WTC11 (cell line): ENCODE data around the gene SASS6. TPM values are rescaled to one million over a fixed set of nuclear protein-coding genes. Genes with fewer than 3 reads are reported as not detected.

Experiments
- ATAC-seq: fragments of 200-7000 bp; cut with Tn5 transposase; 2 replicates; pipeline ENCODE4 v1.10.0; 2021; ENCODE audit warnings: mild to moderate bottlenecking, moderate library complexity
- CTCF ChIA-PET: fragments of 300-600 bp; sonication (Branson Sonifier 250); formaldehyde crosslinking; loops from one replicate; lab custom pipeline; 2021; ENCODE audit warnings: antibody characterized with exemption; lab: Charles Lee
- POLR2A ChIA-PET: fragments of 350-600 bp; sonication (Branson Sonifier 250); formaldehyde crosslinking; loops from one replicate; lab custom pipeline; 2021; ENCODE audit warnings: antibody characterized with exemption; lab: Charles Lee
- DNase-seq: peaks from one replicate; pipeline ENCODE4 v3.0.0; 2021; ENCODE audit warnings: low spot score
- H3K27ac Mint-ChIP-seq: 2 replicates; pipeline ENCODE4 v1.8.0; 2021; ENCODE audit warnings: mixed read lengths
- H3K27me3 Mint-ChIP-seq: 2 replicates; pipeline ENCODE4 v1.8.0; 2021; ENCODE audit warnings: low read depth, mild to moderate bottlenecking, moderate library complexity, mixed read lengths
- H3K36me3 Mint-ChIP-seq: 2 replicates; pipeline ENCODE4 v1.8.0; 2021; ENCODE audit warnings: mixed read lengths
- H3K4me1 Mint-ChIP-seq: 2 replicates; pipeline ENCODE4 v1.8.0; 2022; ENCODE audit warnings: mixed read lengths
- H3K4me3 Mint-ChIP-seq: 2 replicates; pipeline ENCODE4 v1.8.0; 2021; ENCODE audit warnings: mild to moderate bottlenecking, moderate library complexity, mixed read lengths
- H3K9me3 Mint-ChIP-seq: 2 replicates; pipeline ENCODE4 v1.8.0; 2021; ENCODE audit warnings: mixed read lengths
- ATF1 ChIP-seq: sonication (generic); formaldehyde crosslinking; IDR thresholded peaks from 2 replicates; pipeline ENCODE4 v1.8.1; 2023; ENCODE audit warnings: mild to moderate bottlenecking, moderate library complexity, missing genetic modification reagents
- ATF3 ChIP-seq: sonication (generic); formaldehyde crosslinking; conservative IDR thresholded peaks from 2 replicates; pipeline ENCODE4 v1.8.1; 2022; ENCODE audit warnings: mild to moderate bottlenecking, missing genetic modification reagents
- CTCF ChIP-seq: fragments of 200-600 bp; IDR thresholded peaks from 2 replicates; pipeline ENCODE4 v1.8.0; 2022; ENCODE audit warnings: antibody characterized with exemption
- FOXJ3 ChIP-seq: sonication (generic); formaldehyde crosslinking; IDR thresholded peaks from 2 replicates; pipeline ENCODE4 v1.9.0; 2021; ENCODE audit warnings: missing genetic modification reagents, mild to moderate bottlenecking, borderline replicate concordance
- NR1H2 ChIP-seq: sonication (generic); formaldehyde crosslinking; IDR thresholded peaks from 2 replicates; pipeline ENCODE4 v1.9.0; 2021; ENCODE audit warnings: mild to moderate bottlenecking, moderate library complexity, missing genetic modification reagents
- OVOL2 ChIP-seq: fragments of 250-450 bp; sonication (Bioruptor Pico); IDR thresholded peaks from 2 replicates; pipeline ENCODE4 v1.9.0; 2021; ENCODE audit warnings: mild to moderate bottlenecking, borderline replicate concordance
- PRRX2 ChIP-seq: fragments of 250-450 bp; sonication (Bioruptor Pico); IDR thresholded peaks from 2 replicates; pipeline ENCODE4 v1.8.0; 2021; ENCODE audit warnings: mild to moderate bottlenecking
- SMAD3 ChIP-seq: sonication (generic); formaldehyde crosslinking; IDR thresholded peaks from 2 replicates; pipeline ENCODE4 v1.8.0; 2022; ENCODE audit warnings: missing genetic modification reagents, mild to moderate bottlenecking, borderline replicate concordance
- SP1 ChIP-seq: sonication (generic); formaldehyde crosslinking; conservative IDR thresholded peaks from 2 replicates; pipeline ENCODE4 v1.8.1; 2022; ENCODE audit warnings: missing genetic modification reagents
- ZNF396 ChIP-seq: fragments of 250-450 bp; sonication (Bioruptor Pico); IDR thresholded peaks from 2 replicates; pipeline ENCODE4 v1.8.0; 2021; ENCODE audit warnings: mild to moderate bottlenecking, moderate library complexity, borderline replicate concordance
- ZNF671 ChIP-seq: fragments of 250-450 bp; sonication (Bioruptor Pico); IDR thresholded peaks from 2 replicates; pipeline ENCODE4 v1.8.0; 2021; ENCODE audit warnings: mild to moderate bottlenecking
- total RNA-seq: library from RNA; stranded (reverse); gene quantifications from 3 replicates; pipeline ENCODE4 v1.2.3, GENCODE V29; 2021
- TF ChIP-seq, protein P1 (sequence below): sonication (generic); formaldehyde crosslinking; IDR thresholded peaks from 2 replicates; pipeline ENCODE4 v1.8.0; 2023; ENCODE audit warnings: missing genetic modification reagents, mild to moderate bottlenecking, borderline replicate concordance
- TF ChIP-seq, protein P2 (sequence below): sonication (generic); formaldehyde crosslinking; IDR thresholded peaks from 2 replicates; pipeline ENCODE4 v1.8.0; 2022; ENCODE audit warnings: mild to moderate bottlenecking, missing genetic modification reagents
- TF ChIP-seq, protein P3 (sequence below): fragments of 250-450 bp; sonication (Bioruptor Pico); IDR thresholded peaks from 2 replicates; pipeline ENCODE4 v1.8.0; 2021; ENCODE audit warnings: mild to moderate bottlenecking
- TF ChIP-seq, protein P4 (sequence below): fragments of 250-450 bp; sonication (Bioruptor Pico); IDR thresholded peaks from 2 replicates; pipeline ENCODE4 v1.9.0; 2021; ENCODE audit warnings: mild to moderate bottlenecking
- TF ChIP-seq, protein P5 (sequence below): fragments of 250-450 bp; sonication (Bioruptor Pico); conservative IDR thresholded peaks from 2 replicates; pipeline ENCODE4 v1.9.0; 2021; ENCODE audit warnings: mild to moderate bottlenecking

SASS6 gene
- total RNA-seq, 1 experiment from 2014 or later, result 13.6 TPM

DNA sequence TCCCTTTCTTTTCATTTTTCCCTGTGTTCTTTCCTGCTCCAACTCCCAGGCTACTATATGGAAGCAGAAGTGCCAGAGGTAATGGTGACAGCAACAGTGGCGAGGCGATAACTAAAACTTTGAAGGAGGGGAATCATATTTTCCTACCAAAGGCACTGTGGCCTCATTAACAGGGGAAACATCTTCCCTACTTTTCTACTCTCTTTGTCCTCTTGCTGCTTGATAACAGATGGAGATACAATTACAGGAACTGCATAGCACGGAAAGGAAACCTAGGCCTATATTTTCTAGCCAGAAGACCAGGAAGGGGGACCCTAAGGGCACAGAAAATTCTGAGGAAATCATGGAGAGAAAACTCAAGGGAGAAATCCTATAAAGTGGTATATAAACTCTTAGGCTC is 42.3 kb downstream of the SASS6 start (continued):
- TF ChIP-seq, protein P1, sequence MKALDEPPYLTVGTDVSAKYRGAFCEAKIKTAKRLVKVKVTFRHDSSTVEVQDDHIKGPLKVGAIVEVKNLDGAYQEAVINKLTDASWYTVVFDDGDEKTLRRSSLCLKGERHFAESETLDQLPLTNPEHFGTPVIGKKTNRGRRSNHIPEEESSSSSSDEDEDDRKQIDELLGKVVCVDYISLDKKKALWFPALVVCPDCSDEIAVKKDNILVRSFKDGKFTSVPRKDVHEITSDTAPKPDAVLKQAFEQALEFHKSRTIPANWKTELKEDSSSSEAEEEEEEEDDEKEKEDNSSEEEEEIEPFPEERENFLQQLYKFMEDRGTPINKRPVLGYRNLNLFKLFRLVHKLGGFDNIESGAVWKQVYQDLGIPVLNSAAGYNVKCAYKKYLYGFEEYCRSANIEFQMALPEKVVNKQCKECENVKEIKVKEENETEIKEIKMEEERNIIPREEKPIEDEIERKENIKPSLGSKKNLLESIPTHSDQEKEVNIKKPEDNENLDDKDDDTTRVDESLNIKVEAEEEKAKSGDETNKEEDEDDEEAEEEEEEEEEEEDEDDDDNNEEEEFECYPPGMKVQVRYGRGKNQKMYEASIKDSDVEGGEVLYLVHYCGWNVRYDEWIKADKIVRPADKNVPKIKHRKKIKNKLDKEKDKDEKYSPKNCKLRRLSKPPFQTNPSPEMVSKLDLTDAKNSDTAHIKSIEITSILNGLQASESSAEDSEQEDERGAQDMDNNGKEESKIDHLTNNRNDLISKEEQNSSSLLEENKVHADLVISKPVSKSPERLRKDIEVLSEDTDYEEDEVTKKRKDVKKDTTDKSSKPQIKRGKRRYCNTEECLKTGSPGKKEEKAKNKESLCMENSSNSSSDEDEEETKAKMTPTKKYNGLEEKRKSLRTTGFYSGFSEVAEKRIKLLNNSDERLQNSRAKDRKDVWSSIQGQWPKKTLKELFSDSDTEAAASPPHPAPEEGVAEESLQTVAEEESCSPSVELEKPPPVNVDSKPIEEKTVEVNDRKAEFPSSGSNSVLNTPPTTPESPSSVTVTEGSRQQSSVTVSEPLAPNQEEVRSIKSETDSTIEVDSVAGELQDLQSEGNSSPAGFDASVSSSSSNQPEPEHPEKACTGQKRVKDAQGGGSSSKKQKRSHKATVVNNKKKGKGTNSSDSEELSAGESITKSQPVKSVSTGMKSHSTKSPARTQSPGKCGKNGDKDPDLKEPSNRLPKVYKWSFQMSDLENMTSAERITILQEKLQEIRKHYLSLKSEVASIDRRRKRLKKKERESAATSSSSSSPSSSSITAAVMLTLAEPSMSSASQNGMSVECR (CRISPR knock-in tag), result no peak
- TF ChIP-seq ZNF671, result no peak
- TF ChIP-seq, all 79 proteins: peak for 0

GRCh38 chr1:100089082-100089481 is 43.6 kb downstream of the SASS6 start:
- DNase-seq (no peak), ATAC-seq (no peak)
- H3K27me3 Mint-ChIP-seq, result no peaks in the 10 kb centered on the region
- peaks cover 12% of the 10 kb centered on the region for H3K36me3 Mint-ChIP-seq
- ChIA-PET CTCF (no interaction called here), POLR2A (no interaction called here)
- no peaks in the 10 kb centered on the region for H3K4me1 Mint-ChIP-seq
- H3K27ac Mint-ChIP-seq, result no peak overlapping the region
- TF ChIP-seq, protein P2, sequence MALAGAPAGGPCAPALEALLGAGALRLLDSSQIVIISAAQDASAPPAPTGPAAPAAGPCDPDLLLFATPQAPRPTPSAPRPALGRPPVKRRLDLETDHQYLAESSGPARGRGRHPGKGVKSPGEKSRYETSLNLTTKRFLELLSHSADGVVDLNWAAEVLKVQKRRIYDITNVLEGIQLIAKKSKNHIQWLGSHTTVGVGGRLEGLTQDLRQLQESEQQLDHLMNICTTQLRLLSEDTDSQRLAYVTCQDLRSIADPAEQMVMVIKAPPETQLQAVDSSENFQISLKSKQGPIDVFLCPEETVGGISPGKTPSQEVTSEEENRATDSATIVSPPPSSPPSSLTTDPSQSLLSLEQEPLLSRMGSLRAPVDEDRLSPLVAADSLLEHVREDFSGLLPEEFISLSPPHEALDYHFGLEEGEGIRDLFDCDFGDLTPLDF (CRISPR knock-in tag), result no peak
- TF ChIP-seq SP1 (no peak), ZNF396 (CRISPR knock-in tag) (no peak), ATF1 (CRISPR knock-in tag) (no peak), OVOL2 (no peak), ATF3 (CRISPR knock-in tag) (no peak), SMAD3 (CRISPR knock-in tag) (no peak), FOXJ3 (CRISPR knock-in tag) (no peak), PRRX2 (CRISPR knock-in tag) (no peak), CTCF (no peak), NR1H2 (CRISPR knock-in tag) (no peak)
- TF ChIP-seq, protein P3, sequence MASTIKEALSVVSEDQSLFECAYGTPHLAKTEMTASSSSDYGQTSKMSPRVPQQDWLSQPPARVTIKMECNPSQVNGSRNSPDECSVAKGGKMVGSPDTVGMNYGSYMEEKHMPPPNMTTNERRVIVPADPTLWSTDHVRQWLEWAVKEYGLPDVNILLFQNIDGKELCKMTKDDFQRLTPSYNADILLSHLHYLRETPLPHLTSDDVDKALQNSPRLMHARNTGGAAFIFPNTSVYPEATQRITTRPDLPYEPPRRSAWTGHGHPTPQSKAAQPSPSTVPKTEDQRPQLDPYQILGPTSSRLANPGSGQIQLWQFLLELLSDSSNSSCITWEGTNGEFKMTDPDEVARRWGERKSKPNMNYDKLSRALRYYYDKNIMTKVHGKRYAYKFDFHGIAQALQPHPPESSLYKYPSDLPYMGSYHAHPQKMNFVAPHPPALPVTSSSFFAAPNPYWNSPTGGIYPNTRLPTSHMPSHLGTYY (CRISPR knock-in tag), result no peak
- TF ChIP-seq, protein P4, sequence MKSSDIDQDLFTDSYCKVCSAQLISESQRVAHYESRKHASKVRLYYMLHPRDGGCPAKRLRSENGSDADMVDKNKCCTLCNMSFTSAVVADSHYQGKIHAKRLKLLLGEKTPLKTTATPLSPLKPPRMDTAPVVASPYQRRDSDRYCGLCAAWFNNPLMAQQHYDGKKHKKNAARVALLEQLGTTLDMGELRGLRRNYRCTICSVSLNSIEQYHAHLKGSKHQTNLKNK (CRISPR knock-in tag), result no peak
- TF ChIP-seq, protein P5, sequence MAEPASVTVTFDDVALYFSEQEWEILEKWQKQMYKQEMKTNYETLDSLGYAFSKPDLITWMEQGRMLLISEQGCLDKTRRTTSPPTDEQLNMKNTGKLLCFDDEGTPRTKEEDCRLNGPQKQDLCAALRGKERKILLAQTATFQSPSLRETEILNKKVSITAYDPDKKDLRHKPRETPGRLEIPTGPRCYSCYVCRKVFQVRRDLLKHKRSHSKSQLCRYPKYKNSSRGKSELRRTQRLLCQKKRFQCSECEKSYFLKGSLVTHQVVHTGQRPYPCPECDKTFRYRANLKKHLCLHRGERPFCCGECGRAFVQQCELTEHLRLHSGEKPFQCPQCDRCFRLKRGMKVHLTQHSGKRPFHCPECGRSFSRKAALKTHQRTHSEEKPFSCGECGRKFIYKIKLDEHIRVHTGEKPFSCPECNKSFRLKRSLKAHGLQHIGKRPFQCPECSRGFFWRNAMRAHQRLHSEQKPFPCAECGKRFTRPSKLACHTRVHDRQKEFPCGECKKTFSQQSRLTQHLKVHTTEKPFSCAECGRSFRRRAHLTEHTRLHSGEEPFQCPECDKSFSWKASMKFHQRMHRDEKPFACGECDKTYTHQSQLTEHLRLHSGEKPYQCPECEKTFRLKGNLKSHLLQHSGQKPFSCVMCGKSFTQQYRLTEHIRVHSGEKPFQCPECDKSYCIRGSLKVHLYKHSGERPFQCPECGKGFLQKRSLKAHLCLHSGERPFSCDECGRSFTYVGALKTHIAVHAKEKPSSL (CRISPR knock-in tag), result no peak
- H3K4me3 Mint-ChIP-seq, result no peak overlapping the region
- H3K9me3 Mint-ChIP-seq, result no peaks in the 10 kb centered on the region
